Hematopoietic multipotent progenitor cell treated with erythropoietin and hydrocortisone succinate and interleukin-3 and kit ligand, for 4 days (in vitro differentiated cells): ENCODE results near the gene CDK14.

Source experiments
- DNase-seq: peaks from one replicate; pipeline ENCODE4 v3.0.0-alpha.2; 2015

Gene CDK14

DNA sequence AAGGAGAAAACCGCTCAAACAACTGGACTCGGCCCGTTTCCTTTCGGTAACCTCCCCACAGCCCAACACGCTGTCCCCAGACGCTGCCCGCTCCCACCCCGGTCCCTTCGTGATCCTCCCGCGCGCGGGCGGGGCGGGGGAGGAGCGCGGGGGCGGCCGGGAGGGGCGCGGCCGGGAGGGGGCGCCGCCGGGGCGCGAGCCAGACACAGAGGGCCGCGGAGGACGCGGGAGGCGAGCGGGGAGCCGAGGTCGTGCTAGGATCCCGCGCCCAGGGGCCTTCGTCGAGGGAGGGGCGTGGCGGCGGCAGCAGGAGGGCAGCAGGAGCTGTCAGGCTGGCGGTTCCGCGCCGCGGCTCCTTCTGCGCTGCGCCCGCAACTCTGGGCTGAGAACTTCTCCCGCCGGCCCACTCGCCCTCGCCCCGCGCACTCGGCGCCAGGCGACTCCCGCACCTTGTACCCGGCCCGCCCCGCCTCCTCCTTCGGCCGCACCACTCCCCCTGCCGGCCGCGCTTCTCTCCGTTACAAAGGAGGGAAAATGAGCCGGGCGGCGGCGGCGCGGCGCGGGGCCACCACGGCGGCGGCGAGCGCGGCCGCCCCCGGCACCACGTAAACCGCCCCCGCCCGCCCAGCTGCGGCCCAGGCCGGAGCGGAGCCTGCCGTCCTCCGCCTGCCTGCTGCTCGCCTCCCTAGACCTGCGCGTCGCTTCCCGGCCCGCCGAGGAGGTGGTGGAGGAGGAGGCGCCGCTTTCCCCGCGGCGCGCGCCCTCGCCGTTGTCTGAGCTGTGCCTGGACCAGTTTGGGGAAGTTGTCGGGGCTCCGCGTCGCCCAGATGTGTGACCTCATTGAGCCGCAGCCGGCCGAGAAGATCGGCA is at the start of gene CDK14:
Gene CDK14, plus strand, starts transcription at position 521 of the 870 bp plus-strand sequence. Its CDS starts 307 bp downstream, at position 828.
- peak; percentile 90 for DNase-seq

DNA sequence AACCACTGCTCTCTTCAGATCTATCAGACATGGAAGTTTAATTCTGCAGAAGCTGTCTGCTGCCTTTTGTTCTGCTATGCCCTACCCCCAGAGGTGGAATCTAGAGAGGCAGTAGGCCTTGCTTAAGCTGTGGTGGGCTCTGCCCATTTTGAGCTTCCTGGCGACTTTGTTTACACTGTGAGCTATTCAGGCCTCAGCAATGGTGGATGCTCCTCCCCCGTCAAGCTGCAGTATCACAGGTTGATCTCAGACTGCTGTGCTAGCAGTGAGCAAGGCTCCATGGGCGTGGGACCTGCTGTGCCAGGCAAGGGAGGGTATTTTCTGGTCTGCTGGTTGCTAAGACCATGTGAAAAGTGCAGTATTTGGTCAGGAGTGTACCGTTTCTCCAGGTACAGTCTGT is 45.1 kb upstream of the CDK14 start:
- no peak for DNase-seq

DNA sequence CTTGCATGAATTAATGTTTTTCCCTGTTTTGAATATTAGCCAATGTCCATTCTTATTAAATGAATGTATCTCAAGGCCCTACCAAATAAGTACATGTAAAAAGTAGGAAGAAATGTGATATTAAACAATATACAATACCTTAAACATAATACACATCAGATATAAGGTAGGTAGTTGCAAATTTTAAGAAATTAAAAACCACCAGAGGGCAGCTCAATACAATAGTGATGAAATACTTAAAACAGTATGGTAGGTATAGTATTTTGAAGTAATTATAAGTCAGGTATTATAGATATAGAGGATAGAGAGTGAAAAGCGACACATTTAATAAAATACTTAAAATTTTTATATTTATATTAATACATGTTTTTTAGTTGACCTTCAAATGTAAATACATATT is 43.6 kb upstream of the CDK14 start:
- peak; percentile 57 for DNase-seq

DNA sequence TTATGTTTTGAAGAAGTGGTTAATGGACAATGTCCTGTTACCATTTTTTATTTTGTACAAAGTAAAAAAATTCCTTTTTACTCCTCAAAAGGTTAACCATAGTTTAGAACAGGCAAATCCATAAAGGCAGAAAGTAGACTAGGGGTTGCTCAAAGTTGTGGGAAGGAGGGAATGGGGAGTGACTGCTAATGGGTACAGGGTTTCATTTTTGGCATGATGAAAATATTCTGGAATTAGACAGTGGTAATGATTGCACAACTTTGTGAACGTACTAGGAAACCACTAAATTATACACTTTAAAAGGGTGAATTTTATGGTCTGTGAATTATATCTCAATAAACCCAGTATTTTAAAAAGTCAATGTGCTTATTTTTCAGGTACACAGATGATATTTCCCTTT is 35.4 kb upstream of the CDK14 start:
- DNase-seq = no peak

DNA sequence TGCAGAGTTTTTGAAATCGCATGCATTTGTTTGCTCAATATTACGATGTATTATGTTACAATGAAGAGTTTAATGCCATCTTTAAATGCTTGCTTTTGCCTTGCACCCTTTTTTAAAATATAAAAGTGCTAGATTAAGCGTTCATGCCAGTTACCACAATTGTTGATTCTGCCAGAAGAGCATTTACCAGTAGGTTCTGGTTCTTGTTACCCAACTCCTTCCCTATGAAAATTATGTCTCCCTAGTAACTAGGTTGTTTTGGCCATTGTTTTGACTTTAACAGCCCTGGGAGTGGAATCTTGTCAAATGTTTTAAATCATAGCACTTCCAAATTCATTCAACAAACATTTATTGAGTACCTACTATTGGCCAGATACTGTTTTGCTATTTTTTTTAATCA is 32.8 kb upstream of the CDK14 start:
- DNase-seq = no peak

DNA sequence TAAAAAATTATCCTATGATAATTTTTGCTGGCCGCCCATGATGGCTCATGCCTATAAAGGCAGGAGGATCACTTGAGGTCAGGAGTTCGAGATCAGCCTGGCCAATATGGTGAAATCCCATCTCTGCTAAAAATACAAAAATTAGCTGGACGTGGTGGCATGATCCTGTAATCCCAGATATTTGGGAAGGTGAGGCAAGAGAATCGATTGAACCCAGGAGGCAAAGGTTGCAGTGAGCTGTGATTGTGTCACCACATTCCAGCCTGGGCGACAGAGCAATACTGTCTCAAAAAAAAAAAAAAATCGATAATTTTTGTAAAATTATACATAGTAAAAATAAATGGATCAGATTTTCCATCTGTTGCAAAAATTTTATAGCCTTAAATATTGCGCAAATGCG is 31.7 kb upstream of the CDK14 start:
- no peak for DNase-seq

DNA sequence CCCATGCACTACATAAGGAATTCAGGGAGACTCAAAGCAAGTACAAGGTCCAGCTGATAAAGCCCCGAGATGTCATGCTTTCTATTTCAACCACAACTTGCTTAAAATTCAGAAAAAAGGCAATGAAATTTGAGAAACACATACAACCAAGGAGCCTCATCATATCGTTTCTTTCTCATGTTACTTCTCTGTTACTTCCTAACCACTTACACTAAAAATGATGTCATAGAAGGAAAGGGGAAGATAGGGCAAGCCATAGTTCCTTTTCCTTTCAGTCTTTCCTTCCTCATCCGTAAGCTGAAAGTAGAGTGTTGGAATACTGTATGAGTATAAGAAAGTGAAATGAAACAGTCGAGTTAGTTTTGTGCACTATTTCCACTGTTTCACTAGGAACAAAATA is 27.9 kb upstream of the CDK14 start:
- DNase-seq = no peak

DNA sequence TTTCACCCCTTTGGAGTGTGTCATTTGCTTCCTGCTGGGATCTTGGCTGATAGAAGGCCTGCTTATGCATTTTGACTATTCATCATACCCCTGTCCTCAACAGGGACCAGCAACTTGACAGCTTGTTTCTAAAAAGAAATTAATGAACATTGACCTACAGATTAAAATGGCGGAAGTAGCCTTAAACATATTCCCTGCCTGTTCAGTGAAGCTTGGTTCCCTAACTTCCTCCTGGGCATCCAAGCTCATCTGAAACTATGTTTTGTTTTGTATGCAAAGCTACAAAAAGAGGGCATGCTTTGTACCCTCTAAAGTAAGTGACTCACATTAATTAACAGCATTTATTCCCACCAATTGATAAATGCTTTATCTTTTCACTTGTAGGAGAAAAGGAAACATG is 26.8 kb upstream of the CDK14 start:
- DNase-seq = no peak

DNA sequence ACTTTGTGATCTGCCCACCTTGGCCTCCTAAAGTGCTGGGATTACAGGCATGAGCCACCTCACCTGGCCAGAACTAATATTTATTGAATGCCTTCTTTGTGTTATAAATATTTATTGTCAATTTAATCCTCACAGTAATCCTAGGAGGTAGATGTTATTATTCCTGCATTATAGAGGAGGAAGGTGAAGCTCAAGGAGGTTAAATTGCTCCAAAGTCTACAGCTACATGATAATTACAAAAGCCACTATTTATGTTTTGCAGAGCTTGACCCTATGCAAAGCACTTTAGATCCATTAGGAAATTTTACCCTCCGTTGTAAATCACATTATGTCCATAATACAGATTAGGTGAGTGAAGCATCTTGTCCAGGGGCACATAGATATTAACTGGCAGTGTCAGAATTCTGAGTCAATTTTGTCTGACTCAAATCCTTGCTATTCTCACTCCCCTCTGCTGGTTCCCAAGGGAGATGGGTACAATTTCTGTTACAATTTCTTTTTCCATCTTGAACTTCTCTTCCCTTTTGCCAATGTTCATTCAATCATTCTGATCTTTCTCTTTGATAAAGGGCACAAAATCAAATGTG is 25.7 kb upstream of the CDK14 start:
- no peak for DNase-seq

DNA sequence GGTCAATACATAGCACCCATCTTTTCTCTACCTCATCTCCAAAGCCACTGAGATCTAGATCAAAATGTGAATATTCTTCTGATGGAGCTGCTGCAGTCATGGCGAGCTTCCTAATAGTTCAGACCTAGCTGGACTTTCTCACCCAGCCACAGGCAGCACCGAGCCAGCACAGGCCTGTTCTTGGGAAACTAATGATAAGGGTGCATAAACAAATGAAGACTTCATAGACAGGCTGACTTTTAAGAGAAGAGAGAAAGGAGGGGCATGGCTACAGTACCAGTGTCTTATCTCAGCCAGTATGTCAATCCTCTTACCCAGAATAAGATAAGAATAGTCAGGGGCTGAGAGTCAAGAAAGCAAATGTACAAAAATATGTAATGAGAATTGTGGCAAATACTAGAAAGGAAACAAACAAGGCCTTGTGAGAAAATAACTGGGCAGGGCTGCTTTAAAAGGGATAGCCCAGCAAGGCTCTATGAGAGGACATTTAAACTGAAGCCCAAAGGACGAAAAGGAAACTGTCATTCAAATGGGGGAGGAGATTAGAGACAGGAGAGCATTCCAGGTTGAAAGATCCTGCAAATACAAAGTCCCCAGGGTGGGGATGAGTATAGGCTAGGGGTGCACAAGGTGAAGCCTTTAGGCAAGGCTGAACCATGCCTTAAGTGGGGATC is 21.8 kb upstream of the CDK14 start:
- DNase-seq = peak; percentile 64

DNA sequence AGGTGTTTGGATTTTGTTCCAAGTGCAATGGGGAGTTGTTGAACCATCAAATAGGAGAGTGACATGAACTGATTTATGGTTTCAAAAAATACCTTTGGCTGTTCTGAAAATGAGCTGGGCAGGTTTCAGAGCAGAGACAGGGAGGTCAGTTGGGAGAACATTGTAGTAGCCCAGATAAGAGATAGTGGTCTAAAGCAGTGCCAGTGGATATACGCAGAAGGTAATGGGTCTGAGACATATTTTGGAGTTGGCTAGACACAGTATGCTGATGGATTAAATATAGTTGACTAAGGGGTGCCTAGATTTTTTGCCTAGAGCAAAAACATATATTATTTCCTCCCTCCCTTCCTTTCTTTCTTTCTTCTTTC is 21.3 kb upstream of the CDK14 start:
- no peak for DNase-seq

DNA sequence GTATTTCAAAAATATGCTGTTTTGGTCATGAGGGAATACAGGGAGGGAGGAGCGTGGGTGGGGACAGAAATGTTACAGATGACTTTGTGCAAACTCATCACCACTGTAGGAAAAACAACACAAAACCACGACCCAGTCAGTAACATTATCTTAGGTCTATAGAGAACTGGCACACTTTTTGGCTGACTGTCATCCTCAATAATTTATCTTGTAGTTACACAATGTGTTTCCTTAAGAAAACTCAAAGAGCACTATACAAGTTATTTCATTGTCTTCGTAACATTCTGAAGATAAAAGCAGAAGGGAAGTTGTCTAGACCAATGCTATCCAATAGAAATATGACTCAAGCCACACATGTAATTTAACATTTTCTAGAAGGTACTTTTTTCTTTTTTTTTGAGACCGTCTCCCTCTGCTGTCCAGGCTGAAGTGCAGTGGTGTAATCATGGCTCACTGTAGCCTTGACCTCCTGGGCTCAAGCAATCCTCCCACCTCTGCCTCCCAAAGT is 16.9 kb upstream of the CDK14 start:
- DNase-seq = peak; percentile 92

DNA sequence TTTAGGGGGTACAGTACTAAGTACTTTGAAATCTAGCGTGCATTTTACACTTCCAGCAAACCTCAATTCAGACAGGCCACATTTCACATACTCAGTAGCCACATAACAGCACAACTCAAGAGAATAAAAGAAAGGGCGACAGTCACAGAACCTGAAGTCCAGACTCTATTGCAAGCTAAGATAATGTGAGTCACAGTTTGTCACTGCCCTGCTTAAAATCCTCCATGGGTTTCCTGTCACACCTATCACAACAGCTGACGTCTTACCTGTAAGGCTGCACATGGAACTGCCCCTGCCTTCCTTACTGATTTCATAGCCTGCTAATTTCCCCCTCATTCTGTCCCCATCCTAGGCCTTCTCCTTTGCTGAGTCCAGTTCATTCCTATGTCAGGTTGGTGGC is 16.1 kb upstream of the CDK14 start:
- no peak for DNase-seq

DNA sequence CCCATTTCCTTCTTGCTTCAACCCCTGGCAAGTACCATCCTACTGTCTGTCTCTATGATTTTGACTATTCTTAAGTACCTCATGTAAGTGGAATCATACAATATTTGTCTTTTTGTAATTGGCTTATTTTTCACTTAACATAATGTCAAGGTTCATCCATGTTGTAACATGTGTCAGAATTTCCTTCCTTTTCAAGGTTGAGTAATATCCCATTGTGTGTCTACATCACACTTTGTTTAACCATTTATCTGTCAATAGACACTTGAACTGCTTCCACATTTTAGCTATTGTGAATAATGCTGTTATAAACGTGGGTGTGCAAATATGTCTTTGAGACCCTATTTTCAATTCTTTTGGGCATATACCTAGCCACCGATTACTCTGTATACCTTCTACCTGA is 14.0 kb upstream of the CDK14 start:
- DNase-seq = no peak

DNA sequence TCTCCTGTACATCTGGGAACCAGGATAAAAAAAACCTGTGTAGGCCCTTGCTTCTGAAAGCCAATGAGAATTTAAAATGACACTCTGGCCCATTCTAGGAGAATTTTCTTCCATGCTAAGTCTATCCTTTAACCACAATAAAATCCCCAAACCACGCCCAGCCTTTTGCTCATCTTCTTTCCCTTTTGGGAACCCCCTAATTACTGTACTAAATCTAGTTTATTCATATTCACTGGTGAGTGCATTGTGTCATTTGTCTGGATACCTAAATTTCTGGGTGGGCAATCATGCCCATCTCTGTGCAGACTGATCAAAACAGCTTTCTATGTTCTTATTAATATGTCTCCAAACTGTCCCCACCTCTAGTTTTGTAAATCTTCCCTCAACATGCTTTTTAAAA is 11.7 kb upstream of the CDK14 start:
- DNase-seq = no peak

DNA sequence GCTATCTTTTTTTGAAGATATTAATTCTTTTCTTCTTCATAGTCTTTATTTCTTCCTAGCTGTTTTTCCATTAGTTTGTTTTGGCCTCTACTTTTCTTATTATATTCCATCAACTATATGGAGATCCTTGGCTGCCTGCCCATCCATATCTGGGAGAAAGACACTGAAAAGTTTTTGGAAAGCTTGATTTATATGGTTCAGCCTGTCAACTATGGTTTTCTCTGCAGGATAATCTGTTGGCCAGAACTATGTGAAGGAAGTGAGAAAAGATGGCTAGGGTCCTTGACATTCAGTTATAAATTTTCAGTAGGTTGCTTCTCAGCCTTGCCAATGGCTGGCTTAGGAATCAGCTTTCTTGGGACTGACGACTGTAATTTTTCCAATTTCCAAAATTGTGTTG is 10.0 kb upstream of the CDK14 start:
- no peak for DNase-seq

DNA sequence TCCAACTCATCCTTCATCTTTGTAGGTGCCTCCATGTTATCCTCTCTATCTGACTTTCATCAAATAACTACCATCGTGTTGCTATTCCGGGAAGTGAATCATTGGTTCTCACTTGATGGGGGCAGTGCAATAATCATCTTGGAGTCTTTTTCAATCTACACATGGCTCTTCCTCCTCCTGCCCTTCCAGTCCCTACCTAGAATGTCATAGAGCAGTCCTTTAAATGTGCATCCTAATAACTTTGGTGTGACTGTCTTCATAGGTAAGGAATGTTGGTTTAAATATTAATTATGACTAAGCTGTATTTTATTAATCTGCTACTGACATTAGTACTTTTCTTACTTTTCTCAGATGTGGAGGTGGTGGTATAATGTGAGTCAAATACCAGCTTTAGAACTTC is 8.4 kb upstream of the CDK14 start:
- no peak for DNase-seq

DNA sequence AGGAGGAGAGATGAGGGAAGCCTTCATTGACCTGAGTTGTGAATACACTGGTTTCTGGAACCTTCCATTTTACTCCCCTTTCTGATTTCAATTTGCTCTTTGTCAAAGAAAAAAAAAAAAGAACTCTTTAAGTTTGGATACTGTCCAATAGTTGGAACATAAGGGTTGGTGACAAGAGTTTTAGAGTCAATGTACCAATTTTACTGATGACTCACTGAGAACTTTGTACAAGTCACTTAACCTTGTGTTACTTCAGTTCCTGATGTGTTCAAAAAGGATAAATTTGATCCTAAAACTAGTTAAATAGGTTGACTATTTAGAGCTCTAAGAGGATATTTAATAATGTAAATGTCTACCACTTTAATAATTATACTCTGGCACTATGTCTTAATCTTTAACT is 4.1 kb upstream of the CDK14 start:
- no peak for DNase-seq

DNA sequence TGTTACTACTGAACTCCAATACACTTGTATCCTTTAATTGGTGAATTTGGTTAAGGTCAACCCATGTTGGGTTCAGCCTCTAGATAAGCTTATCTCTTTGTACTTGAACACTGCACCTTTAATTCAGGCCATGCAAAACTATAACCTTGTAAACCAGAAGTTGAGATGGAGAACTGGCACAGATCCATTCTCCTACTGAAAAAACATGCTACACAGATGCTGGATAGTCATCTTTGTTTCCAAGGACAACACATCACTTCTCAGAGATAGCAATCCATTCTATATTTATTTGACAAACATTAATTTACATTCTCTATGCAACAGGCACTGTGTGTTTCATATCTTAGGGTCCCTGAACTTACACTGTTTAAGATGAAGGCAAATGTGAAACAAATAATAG is 2.9 kb upstream of the CDK14 start:
- DNase-seq = no peak

DNA sequence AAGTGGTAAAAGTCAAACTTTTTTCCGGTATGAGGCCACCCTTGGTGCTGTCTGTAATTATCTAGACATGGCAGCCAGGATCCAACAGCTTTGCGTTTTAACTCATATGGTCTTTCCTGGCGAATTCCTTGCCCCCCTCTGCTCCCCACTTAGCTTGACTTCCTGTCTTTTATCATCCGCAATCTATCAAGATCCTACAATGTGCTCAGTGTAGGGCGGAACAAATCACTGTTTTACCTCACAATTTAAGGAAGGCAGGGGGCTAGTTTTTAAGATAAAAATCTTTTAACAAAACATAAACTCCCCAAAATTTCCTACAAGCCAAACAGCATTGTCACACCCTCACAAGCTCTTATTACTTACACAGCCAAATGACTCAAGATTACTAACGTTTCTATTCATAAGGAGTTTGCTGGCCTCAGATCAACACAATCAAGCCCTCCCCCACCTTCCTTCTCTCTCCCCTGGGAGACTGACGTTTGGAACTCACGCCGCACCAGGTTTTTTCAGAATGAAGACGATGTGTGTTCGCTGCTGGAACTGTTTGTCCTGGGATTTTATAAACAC is 1.3 kb upstream of the CDK14 start:
- peak; percentile 35 for DNase-seq

DNA sequence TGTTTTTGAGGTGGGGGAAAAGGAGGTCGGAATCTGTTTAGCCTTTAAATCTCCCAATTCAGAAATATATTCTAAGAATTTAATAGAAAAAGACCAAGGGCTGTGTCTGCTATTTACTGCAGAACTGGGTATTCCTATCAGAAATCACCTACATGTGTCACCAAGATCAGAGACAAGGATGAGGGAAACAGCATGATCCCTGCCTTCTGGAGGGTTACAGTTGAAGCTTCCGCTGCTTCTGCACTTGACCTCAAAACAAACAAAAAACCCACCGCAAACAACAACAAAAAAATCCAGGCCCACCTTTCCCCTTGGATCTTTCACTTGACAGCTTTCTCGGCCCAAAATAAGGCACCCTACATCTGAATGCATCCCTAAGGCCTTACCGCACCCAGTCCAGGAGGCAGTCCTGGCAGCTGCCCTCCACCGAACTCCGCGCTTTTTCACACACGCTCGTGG is 750 bp upstream of the CDK14 start:
- DNase-seq = no peak

DNA sequence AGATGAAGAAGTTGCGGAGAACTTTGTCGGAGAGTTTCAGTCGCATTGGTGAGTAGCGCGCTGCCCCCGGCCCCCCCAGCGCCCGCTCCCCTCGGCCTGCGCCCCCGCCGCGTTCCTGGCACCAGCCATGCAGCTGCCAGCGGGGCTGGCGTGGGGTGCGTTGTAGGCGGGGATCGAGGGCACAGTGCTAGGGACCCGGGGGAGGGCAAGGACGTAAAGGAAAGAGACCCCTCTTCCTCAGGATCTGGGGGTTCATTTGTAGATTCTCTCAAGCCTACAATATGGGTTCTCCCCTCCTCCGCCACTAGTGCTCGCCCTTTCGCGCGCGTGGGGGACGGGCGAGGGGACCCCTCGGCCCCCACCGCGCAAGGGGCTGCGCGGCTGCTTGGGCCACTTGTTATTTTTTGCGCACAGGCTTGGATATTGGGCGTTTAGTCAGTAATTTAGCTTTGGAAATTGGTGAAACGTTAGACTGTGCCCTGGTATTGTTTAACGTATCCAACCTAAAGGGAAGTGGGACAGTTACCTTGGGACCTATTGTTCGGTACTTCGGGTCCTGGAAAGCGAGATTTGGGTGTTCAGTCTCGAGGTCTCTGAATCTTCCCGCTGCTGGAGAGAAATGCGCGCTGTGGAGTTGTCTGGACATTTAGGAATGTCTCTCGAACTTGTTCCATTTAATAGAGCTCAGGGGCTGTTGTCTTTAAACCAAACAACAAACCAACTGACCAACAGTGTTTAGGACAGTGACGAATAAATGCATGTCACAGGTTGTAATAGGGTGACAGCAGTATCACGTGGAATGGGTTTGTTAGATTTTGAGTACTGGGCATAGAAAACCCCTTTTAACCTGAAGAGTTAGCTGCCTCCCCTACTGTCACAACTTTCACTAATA is 796 bp downstream of the CDK14 start:
- peak; percentile 42 for DNase-seq
